Activated naive CD8-positive, alpha-beta T cell treated with anti-CD3 and anti-CD28 coated beads for 36 hours (primary cell): ENCODE results near the gene MTHFD2. TPM values are rescaled to one million over a fixed set of nuclear protein-coding genes. Genes with fewer than 3 reads are reported as not detected.
A peak's percentile ranks its signal among the peaks of the same experiment; 100 is the strongest.

Source experiments
- DNase-seq: peaks from one replicate; pipeline ENCODE4 v3.0.0; 2021
- H3K27ac Mint-ChIP-seq: one replicate; pipeline ENCODE4 v1.8.0; 2022; ENCODE audit warnings: mild to moderate bottlenecking, moderate library complexity, mixed read lengths
- H3K27me3 Mint-ChIP-seq: one replicate; pipeline ENCODE4 v1.8.0; 2022; ENCODE audit warnings: mild to moderate bottlenecking, mixed read lengths
- H3K36me3 Mint-ChIP-seq: one replicate; pipeline ENCODE4 v1.8.0; 2021; ENCODE audit warnings: mild to moderate bottlenecking, mixed read lengths
- H3K4me1 Mint-ChIP-seq: one replicate; pipeline ENCODE4 v1.8.0; 2021; ENCODE audit warnings: mixed read lengths
- H3K4me3 Mint-ChIP-seq: one replicate; pipeline ENCODE4 v1.8.0; 2022; ENCODE audit warnings: mild to moderate bottlenecking, moderate library complexity, mixed read lengths
- H3K9me3 Mint-ChIP-seq: one replicate; pipeline ENCODE4 v1.8.0; 2022; ENCODE audit warnings: mixed read lengths
- total RNA-seq, 2 experiments: library from RNA; stranded (reverse); gene quantifications; one replicate each; pipeline ENCODE4 v1.2.3, GENCODE V29; 2021

The MTHFD2 gene
- 100 to 1,000 TPM; 375 to 398 TPM for total RNA-seq

- peak within 1 kb of the TSS; percentile 100 for H3K27ac Mint-ChIP-seq
- H3K9me3 Mint-ChIP-seq: no peaks in the 10 kb centered on the region
- peaks cover 47% of the 10 kb centered on the region for H3K36me3 Mint-ChIP-seq
- peak within 1 kb of the TSS; percentile 99 for H3K4me3 Mint-ChIP-seq
- peaks cover 44% of the 10 kb centered on the region for H3K4me1 Mint-ChIP-seq
- H3K27me3 Mint-ChIP-seq: peaks cover 12% of the 10 kb centered on the region
- peak; percentile 94 for DNase-seq
These were observed at the start of gene MTHFD2 for GRCh38 chr2:74198461-74199274. TSS of gene MTHFD2 (plus strand) at chr2:74198615. CDS start at chr2:74198642, 27 bp downstream.

GRCh38 chr2:74149247-74149525, 49.2 kb upstream of the MTHFD2 start:
- peaks cover 9% of the 10 kb centered on the region for H3K36me3 Mint-ChIP-seq
- no peak overlapping the region for H3K4me3 Mint-ChIP-seq
- H3K4me1 Mint-ChIP-seq: peaks cover 9% of the 10 kb centered on the region
- no peaks in the 10 kb centered on the region for H3K9me3 Mint-ChIP-seq
- no peak for DNase-seq
- no peaks in the 10 kb centered on the region for H3K27me3 Mint-ChIP-seq
- H3K27ac Mint-ChIP-seq: no peak overlapping the region

GRCh38 chr2:74149570-74150319, 48.7 kb upstream of the MTHFD2 start:
- Mint-ChIP-seq H3K4me1 (peaks cover 9% of the 10 kb centered on the region), H3K27ac (no peak overlapping the region), H3K9me3 (no peaks in the 10 kb centered on the region), H3K4me3 (no peak overlapping the region), H3K27me3 (no peaks in the 10 kb centered on the region), H3K36me3 (peaks cover 9% of the 10 kb centered on the region)
- no peak for DNase-seq

- no peak for DNase-seq
- Mint-ChIP-seq H3K4me1 (peaks cover 3% of the 10 kb centered on the region), H3K9me3 (no peaks in the 10 kb centered on the region)
These were observed 45.5 kb upstream of the MTHFD2 start for GRCh38 chr2:74152954-74153353.

GRCh38 chr2:74155830-74156229, 42.6 kb upstream of the MTHFD2 start:
- Mint-ChIP-seq H3K4me3 (no peak overlapping the region), H3K4me1 (peaks cover 3% of the 10 kb centered on the region), H3K27ac (no peak overlapping the region), H3K27me3 (no peaks in the 10 kb centered on the region), H3K36me3 (peaks cover 21% of the 10 kb centered on the region), H3K9me3 (no peaks in the 10 kb centered on the region)
- DNase-seq: no peak

More at GRCh38 chr2:74152954-74153353, 45.5 kb upstream of the MTHFD2 start:
- peaks cover 18% of the 10 kb centered on the region for H3K36me3 Mint-ChIP-seq
- H3K27me3 Mint-ChIP-seq: no peaks in the 10 kb centered on the region
- no peak overlapping the region for H3K4me3 Mint-ChIP-seq
- no peak overlapping the region for H3K27ac Mint-ChIP-seq

GRCh38 chr2:74162951-74163350, 35.5 kb upstream of the MTHFD2 start:
- Mint-ChIP-seq H3K9me3 (no peaks in the 10 kb centered on the region), H3K36me3 (peaks cover 33% of the 10 kb centered on the region), H3K27ac (no peak overlapping the region), H3K4me1 (peaks cover 3% of the 10 kb centered on the region), H3K27me3 (no peaks in the 10 kb centered on the region), H3K4me3 (no peak overlapping the region)
- DNase-seq: no peak

- no peaks in the 10 kb centered on the region for H3K9me3 Mint-ChIP-seq
- no peaks in the 10 kb centered on the region for H3K27me3 Mint-ChIP-seq
- peaks cover 11% of the 10 kb centered on the region for H3K4me1 Mint-ChIP-seq
- H3K4me3 Mint-ChIP-seq: no peak overlapping the region
- H3K36me3 Mint-ChIP-seq: peaks cover 33% of the 10 kb centered on the region
- DNase-seq: no peak
- no peak overlapping the region for H3K27ac Mint-ChIP-seq
These were observed 33.7 kb upstream of the MTHFD2 start for GRCh38 chr2:74164761-74165160.

GRCh38 chr2:74168739-74169138, 29.7 kb upstream of the MTHFD2 start:
- H3K36me3 Mint-ChIP-seq: peaks cover 45% of the 10 kb centered on the region
- peak overlapping the region; percentile 61 for H3K27ac Mint-ChIP-seq
- no peak for DNase-seq
- H3K27me3 Mint-ChIP-seq: no peaks in the 10 kb centered on the region
- no peaks in the 10 kb centered on the region for H3K9me3 Mint-ChIP-seq
- H3K4me3 Mint-ChIP-seq: no peak overlapping the region
- peaks cover 22% of the 10 kb centered on the region for H3K4me1 Mint-ChIP-seq

DNA sequence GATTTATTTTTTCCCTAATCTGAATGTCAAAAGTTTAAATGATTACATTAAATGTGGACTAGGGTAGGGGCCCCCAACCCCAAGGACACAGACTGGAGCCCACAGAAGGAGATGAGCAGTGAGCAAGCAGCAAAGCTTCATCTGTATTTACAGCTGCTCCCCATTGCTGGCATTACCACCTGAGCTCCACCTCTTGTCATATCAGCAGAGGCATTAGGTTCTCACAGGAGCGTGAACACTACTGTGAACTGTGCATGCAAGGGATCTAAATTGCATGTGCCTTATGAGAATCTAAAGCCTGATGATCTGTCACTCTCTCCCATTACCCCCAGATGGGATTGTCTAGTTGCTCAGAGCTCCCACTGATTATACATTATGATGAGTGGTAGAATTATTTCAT, 23.5 kb upstream of the MTHFD2 start:
- peak overlapping the region; percentile 15 for H3K4me3 Mint-ChIP-seq
- H3K27me3 Mint-ChIP-seq: no peaks in the 10 kb centered on the region
- peaks cover 43% of the 10 kb centered on the region for H3K36me3 Mint-ChIP-seq
- no peak overlapping the region for H3K27ac Mint-ChIP-seq
- DNase-seq: no peak
- no peaks in the 10 kb centered on the region for H3K9me3 Mint-ChIP-seq
- H3K4me1 Mint-ChIP-seq: peaks cover 44% of the 10 kb centered on the region

- Mint-ChIP-seq H3K27me3 (no peaks in the 10 kb centered on the region), H3K4me1 (peaks cover 41% of the 10 kb centered on the region), H3K27ac (peak overlapping the region; percentile 90), H3K9me3 (no peaks in the 10 kb centered on the region), H3K4me3 (peak overlapping the region; percentile 86), H3K36me3 (peaks cover 31% of the 10 kb centered on the region)
- DNase-seq: no peak
These were observed 20.7 kb upstream of the MTHFD2 start for GRCh38 chr2:74177696-74178095.

GRCh38 chr2:74178211-74179062, 20.0 kb upstream of the MTHFD2 start, which contains the start of gene MOB1A:
TSS of gene MOB1A (minus strand) at chr2:74178879. CDS start at chr2:74178674, 205 bp downstream.
- peak within 1 kb of the TSS; percentile 86 for H3K4me3 Mint-ChIP-seq
- H3K27ac Mint-ChIP-seq: peak within 1 kb of the TSS; percentile 90
- no peaks in the 10 kb centered on the region for H3K9me3 Mint-ChIP-seq
- DNase-seq: peak; percentile 99
- H3K27me3 Mint-ChIP-seq: no peaks in the 10 kb centered on the region
- H3K36me3 Mint-ChIP-seq: peaks cover 27% of the 10 kb centered on the region
- peaks cover 38% of the 10 kb centered on the region for H3K4me1 Mint-ChIP-seq

DNA sequence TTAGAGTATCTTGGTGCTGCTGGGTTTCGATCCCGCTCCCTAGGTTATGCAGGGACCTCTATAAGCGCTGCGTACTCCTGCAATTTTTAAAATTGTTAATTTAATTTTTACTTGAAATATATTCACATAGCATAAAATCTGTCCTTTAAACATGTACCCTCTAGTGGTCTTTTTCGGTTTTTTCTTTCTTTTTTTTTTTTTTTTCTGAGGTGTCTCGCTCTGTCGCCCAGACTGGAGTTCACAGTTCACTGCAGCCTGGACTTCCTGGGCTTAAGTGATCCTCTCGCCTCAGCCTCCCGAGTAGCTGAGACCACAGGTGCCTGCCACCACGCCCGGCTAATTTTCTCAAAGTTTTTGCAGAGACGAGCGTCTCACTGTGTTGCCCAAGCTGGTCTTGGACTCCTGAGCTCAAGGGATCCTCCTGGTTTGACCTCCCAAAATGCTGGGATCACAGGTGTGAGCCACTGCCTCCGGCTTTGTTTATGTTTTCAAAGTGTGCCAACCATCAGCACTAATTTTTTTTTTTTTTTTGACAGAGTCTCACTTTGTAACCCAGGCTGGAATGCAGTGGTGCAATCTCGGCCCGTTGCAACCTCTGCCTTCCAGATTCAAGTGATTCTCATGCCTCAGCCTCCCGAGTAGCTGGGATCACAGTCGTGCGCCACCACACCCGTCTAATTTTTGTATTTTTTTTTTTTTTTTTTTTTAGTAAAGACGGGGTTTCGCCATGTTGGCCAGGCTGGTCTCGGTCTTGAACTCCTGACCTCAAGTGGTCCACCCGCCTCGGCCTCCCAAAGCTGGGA, 19.2 kb upstream of the MTHFD2 start:
- Mint-ChIP-seq H3K4me3 (peak overlapping the region; percentile 86), H3K9me3 (no peaks in the 10 kb centered on the region), H3K36me3 (peaks cover 26% of the 10 kb centered on the region), H3K27ac (peak overlapping the region; percentile 87), H3K27me3 (no peaks in the 10 kb centered on the region), H3K4me1 (peaks cover 36% of the 10 kb centered on the region)
- DNase-seq: peak; percentile 18

DNA sequence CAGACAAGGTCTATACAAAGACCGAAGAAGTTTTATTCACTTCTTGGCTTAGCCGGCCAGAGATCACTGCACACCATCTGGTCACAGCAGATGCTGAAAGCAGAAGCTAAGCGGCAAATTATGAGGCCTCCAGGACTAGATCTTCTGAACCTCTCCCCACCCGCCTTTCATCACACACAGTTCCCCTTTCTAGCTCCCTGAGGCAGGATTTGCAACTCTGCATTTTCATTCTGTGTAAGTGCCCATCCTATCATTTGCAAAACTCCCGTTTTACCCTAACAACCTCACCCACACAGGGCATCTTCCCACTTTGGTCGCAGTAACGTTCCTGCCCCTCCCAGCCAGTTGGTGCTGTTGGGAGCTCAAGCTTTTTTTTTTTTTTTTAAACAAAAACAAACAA, 16.7 kb upstream of the MTHFD2 start:
- Mint-ChIP-seq H3K27me3 (no peaks in the 10 kb centered on the region), H3K4me3 (no peak overlapping the region), H3K9me3 (no peaks in the 10 kb centered on the region), H3K36me3 (peaks cover 6% of the 10 kb centered on the region), H3K4me1 (peaks cover 23% of the 10 kb centered on the region), H3K27ac (no peak overlapping the region)
- DNase-seq: no peak

DNA sequence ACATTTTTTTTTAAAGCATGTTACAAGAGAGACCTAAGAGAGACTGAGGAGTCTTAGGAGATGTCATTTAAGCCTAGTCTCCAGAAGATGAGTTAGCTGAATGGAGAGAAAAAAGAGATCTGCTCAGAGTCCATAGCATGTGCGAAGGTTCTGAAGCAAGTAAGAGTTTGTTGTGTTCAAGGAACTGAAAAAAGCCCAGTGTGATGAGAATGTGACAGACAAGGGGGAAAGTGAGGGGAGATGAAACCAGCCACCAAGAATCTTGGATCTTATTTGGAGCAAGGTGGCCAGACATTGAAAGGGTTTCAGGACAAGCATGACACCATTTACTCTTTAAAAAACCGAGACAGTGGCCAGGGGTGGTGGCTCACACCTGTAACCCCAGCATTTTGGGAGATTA, 14.5 kb upstream of the MTHFD2 start:
- Mint-ChIP-seq H3K4me3 (no peak overlapping the region), H3K9me3 (no peaks in the 10 kb centered on the region), H3K27ac (no peak overlapping the region), H3K36me3 (no peaks in the 10 kb centered on the region), H3K4me1 (peaks cover 17% of the 10 kb centered on the region), H3K27me3 (no peaks in the 10 kb centered on the region)
- no peak for DNase-seq
